SW480 (cell line): Measurements from ENCODE around the gene CD163L1.
"Not testable (repeated sequence)": the region's sequence is repeated elsewhere in the genome, so short reads cannot be mapped to it uniquely, and the experiment has no call there.

Experiments used
- DNase-seq: peaks from one replicate; pipeline ENCODE4 v3.0.0-alpha.2; 2016; ENCODE audit warnings: low spot score

Gene CD163L1

DNA sequence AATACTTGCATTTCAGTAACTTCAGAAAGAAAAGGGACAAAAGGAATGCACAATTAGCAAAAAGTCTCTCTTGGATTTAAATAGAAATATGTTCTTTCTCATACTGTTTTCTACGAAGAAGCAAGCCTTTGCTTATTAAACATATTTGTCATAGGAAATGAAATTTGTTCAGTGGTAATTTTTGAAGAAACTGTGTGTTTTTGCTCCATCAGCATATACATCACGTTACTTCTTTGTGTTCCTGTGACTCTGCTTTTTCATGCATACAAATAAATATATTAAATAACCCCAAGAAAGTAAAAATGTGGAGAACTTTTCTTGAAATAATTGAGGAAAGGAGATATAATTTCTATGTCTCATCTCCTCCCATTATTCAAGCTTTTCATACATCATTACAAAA, 39.7 kb downstream of the CD163L1 start:
- DNase-seq: no peak

DNA sequence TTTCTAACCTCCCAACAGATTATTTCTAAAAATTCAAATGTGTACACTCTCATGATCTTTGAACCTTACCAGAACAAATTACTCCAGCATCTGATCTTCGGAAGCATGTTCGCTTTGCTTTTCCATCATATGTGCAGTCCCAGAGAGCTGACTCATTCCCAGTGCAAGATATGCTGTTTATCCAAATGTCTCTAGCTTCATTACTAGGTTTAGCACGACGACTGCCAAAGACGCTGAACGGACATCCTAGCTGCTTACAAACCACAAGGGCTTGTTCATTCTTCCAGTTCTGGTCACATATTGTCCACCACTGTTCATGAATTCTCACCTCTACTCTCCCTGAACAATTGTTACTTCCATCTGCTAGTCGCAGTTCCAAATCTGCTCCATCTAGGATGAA, 40.5 kb downstream of the CD163L1 start:
- DNase-seq: no peak

DNA sequence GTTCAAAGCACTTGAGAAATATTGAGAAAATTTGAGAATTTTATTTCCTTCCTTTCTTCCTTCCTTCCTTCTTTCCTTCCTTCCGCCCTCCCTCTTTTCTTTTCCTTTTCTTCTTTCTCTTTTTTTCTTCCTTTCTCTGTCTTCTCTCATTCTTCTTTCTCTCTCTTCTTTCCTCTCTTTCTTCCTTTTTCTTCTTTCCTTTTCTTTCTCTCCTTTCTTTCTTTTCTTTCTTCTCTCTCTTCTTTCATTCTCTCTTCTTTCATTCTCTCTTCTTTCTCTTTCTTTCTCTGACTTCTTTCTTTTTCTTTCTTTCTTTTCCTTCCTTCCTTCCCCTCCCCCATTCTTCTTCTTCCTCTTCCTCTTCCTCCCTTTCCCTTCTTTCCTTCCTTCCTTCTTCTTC, 44.9 kb downstream of the CD163L1 start:
- no peak for DNase-seq

- no peak for DNase-seq
Observed at GRCh38 chr12:7396418-7396817, 47.5 kb downstream of the CD163L1 start.

DNA sequence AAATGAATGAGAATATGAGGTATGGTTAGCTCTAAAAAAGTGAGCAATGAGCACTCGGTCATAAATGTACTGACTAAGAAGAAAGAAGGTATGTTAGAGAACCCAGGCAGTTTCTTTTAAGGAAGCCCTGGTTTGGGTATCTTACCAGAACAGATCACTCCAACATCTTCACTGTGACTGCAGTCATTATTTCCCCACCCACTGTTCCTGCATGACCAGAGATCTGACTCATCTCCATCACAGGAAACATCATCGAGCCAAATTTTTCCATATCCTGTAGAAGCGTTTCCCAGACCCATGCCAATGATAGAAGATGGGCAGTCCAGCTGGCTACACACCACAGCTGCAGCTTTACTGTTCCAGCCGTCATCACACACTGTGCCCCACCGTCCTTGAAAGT, 48.0 kb downstream of the CD163L1 start:
- DNase-seq: peak; percentile 22

DNA sequence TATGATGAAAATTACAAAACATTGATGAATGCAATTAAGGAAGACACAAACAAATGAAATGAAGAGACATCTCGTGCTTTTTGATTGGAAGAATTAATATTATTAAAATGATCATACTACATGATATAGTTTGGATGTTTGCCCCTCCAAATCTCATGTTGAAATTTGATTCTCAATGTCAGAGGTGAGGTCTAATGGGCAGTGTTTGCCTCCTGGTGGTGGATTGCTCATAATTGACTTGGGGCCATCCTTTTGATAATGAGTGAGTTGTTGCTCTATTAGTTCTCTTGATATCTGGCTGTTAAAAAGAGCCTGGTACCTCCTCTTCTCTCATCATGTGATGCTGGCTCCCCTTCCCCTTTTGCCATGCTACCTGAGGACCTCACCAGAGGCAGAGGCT, 56.7 kb downstream of the CD163L1 start:
- DNase-seq: no peak

- DNase-seq: no peak
Observed at GRCh38 chr12:7383157-7383556, 60.8 kb downstream of the CD163L1 start.

DNA sequence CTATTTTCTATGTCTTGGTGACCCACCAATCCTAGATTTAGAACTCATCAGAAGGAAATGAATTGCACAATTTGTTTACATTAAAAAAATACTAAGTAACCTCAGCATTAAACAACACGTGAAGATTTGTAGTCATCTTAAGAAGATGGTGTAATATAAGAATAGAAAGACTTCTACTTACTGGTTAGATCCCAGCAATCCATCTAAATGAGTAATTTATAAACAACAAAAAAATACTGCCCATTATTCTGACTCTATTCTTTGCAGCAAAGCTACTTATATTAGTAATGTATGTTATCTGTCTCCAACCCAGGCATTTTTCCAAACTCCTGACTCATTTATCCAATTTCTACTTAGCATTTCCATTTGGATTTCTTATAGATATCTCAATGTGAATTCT, 67.8 kb downstream of the CD163L1 start:
- DNase-seq: no peak

DNA sequence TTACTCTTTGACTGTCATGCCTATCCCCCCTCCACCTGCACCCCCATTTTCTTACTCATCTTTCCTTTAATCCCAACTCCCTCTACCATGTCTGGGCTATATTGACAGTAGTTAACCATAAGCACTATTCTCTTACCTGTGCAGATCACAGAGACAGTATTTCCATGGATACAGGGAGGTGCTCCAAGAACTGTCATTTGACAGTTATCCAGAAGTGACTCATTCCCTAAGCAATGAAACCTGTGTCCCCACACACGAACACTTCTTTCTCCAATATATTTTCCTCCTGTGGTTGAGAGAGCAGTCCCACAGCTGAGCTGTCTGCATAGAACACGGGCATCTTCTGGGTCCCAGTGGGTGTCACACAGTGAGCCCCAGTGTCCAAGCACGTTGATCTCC, 68.8 kb downstream of the CD163L1 start:
- peak; percentile 31 for DNase-seq

DNA sequence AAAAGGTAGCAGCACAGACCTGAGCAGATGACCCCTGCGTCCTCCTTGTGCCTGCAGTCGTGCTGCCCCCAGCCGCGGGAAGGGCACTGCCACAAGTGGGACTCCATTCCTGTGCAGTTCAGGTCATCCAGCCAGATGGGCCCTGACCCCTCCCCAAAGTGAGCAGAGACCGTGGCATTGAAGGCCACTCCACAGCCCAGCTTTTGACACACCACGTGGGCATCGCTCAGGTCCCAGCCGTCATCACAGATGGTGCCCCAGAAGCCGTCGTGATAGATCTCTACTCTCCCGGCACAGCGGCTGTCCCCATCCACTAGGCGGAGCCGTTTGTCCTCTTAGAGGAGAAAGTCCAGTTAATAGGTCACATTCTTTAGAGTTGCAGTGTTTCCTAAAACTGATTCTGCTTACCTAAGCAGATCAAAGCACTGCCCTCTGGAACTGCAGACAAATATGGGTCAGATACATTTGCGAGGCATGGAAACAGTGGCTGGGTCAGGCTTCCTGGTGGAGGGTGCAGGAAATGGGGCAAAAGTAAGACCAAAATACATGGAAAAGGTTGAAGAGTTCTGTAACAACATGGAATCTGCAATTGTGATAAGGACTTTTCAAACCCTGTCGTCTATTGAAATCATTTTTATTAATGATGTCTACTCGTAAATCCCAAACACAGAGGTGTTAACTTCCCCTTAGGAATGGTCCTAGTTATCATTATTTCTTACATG, 69.4 kb downstream of the CD163L1 start:
- peak; percentile 82 for DNase-seq

DNA sequence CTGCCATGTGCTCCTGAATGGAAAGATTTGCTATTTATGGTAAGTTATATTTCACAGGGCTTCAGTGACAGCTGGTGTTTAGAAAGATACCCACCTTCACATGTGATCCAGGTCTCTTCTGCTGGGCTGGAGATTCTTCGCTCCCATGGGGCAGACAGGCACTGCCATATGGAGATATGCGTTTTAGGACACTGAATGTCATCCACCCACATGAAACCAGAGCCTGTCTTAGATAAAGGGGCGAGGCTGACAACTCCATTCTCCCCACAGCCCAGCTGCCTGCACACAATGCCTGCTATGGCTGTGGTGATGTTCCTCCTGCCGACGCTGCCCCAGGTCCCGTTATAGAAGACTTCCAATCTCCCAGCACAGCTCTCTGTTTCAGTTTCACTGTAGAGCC, 70.7 kb downstream of the CD163L1 start:
- peak; percentile 53 for DNase-seq

DNA sequence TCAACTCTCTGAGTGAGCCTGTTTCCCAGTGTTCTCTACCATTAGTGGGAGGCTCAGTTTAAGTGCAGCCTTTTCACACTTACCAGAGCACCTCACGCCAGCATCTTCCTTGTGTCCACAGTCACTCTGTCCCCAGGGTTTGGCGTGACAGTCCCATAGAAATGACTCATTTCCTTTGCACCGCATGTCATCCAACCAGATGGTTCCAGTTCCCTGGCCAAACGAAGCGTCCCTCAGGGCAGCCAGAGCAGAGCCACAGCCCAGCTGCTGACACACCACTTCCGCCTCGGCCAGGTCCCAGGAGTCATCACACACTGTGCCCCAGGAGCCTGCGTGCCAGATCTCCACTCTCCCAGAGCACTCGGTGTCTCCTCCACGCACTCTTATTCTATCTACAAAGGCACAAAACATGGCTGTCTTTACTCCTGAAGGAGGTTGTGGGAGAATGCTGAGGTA, 74.7 kb downstream of the CD163L1 start:
- DNase-seq: peak; percentile 89

DNA sequence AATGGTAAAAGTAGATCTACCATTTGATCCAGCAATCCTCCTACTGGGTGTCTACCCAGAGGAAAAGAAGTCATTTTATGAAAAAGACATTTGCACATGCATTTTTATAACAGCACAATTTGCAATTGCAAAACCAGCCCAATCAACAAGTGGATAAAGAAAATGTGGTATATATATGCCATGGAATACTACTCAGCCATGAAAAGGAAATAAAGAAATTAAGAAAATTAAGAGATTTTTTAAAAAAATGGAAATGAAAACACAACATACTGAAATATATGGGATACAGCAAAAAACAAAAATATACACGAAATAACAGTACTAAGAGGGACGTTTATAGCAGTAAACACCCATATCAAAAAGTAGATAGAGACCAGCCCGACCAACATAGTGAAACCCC, 81.2 kb downstream of the CD163L1 start:
- DNase-seq: no peak

- DNase-seq: no peak
Observed at GRCh38 chr12:7361265-7361664, 82.7 kb downstream of the CD163L1 start.

DNA sequence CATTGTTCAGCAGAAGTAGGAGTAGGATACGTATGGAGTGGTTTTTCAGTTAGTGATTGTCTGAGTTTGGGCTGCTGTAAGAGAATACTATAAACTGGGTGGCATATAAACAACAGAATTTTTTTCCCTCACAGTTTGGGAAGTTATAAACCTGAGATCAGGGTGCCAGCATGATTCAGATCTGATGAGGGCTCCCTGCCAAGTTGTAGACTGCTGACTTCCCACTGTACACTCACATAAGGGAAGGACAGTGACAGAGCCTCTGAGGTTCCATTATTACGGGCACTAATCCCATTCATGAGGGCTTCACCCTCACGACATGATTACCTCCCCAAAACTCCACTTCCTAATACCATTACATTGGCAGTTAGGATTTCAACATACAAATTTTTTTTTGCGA, 89.4 kb downstream of the CD163L1 start:
- DNase-seq: no peak

GRCh38 chr12:7352661-7353060, 91.3 kb downstream of the CD163L1 start:
- no peak for DNase-seq

- no peak for DNase-seq
Observed at GRCh38 chr12:7351177-7351576, 92.8 kb downstream of the CD163L1 start.

DNA sequence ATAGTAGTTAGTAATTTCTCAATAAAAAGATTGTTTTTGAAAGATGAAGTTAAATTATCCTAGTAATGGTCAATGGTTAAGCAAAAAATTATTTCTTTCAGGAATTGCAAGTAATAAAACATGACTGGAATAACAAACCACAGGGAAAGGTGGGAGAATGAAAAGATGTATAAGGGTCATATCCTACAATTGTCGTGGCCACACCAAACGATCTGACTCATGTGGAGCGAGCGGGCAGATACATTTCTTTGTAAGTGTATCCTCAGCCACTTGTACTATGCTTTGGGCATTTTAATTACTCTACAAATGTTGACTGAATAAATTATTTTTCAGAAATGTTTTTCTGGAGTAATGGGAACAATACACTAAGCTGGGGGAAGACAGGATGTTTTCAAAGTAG, 94.5 kb downstream of the CD163L1 start:
- no peak for DNase-seq

GRCh38 chr12:7346551-7347225, 97.3 kb downstream of the CD163L1 start:
- DNase-seq: no peak

DNA sequence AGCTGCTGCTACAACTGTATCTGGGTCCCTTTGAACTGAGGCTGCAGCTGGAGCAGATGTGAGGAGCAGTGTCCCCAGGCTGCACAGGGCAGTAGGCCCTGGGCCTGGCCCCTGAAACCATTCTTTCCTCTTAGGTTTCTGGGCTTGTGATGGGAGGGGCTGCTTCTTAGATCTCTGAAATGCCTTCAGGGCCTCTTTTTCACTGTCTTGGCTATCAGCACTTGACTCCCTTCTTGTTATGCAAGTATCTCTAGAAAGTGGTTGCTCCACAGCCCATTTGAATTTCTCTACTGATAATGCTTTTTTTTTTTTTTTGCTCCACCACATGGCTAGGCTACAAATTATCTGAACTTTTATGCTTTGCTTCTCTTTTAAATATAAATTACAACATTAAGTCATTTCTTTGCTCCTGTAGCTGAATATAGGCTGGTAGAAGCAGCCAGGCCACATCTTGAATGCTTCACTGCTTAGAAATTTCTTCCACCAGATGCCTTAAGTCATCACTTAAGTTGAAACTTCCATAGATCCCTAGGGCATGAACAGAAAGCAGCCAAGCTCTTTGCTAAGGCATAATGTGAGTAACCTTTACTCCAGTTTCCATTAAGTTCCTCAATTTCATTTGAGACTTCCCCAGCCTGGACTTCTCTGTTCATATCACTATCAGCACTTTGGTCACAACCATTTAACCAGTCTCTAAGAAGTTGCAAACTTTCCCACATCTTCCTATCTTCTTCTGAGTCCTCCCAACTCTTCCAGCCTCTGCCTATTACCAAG, 98.9 kb downstream of the CD163L1 start:
- no peak for DNase-seq

GRCh38 chr12:7339675-7340074, 104.3 kb downstream of the CD163L1 start:
- DNase-seq: no peak

GRCh38 chr12:7337790-7338189, 106.2 kb downstream of the CD163L1 start:
- DNase-seq: not testable (repeated sequence)

DNA sequence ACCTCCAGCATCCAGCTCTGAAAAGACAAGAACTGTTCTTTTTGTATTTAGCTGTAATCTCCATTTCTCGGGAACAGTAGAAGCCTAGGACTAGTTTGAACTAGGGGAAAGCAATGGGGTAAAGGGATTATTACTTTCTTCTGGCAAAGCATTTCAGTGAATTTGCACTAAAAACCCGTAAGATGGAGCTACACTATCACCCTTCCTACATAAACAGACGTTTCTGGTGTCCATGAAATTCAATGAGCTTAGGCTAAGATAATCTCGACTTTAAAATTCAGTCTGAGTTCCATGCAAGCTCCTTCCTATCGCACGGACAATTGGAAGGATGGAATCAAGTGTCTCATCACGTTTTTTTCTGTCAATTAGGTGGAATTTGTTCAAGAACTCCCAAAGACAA, 116.0 kb downstream of the CD163L1 start:
- DNase-seq: no peak
